Thymus (tissue), 11 donors: Measurements from ENCODE around the gene CCNT2. TPM values are rescaled to one million over a fixed set of nuclear protein-coding genes. Genes with fewer than 3 reads are reported as not detected.

ENCODE experiments used
- DNase-seq, 9 donors: peaks; one replicate each; pipeline ENCODE4 v3.0.0-alpha.2; 2013; ENCODE audit warnings: low spot score in 9 of 9, low read depth in 6 of 9, missing footprints in 1 of 9
- H3K27ac ChIP-seq, 2 donors: one replicate each; pipeline ENCODE4 v1.5.1; 2013; ENCODE audit warnings: control low read depth in 1 of 2, low read depth in 1 of 2, low read length in 1 of 2, mild to moderate bottlenecking in 1 of 2, moderate library complexity in 1 of 2
- H3K27me3 ChIP-seq, 2 donors: one replicate each; pipeline ENCODE4 v1.5.1; 2013; ENCODE audit warnings: low read length in 1 of 2; ENCODE audit not compliant: control insufficient read depth in 2 of 2, insufficient read depth in 1 of 2
- H3K36me3 ChIP-seq, 2 donors: one replicate each; pipeline ENCODE4 v1.5.1; 2013; ENCODE audit warnings: low read length in 1 of 2, mild to moderate bottlenecking in 1 of 2, moderate library complexity in 1 of 2; ENCODE audit not compliant: control insufficient read depth in 2 of 2, insufficient read depth in 2 of 2
- H3K4me1 ChIP-seq, 2 donors: one replicate each; pipeline ENCODE4 v1.5.1; 2013; ENCODE audit warnings: low read length in 2 of 2; ENCODE audit not compliant: control insufficient read depth in 2 of 2, insufficient read depth in 2 of 2
- H3K4me3 ChIP-seq, 2 donors: one replicate each; pipeline ENCODE4 v1.5.1; 2013; ENCODE audit warnings: low read length in 2 of 2, control low read depth in 1 of 2, mild to moderate bottlenecking in 1 of 2
- H3K9me3 ChIP-seq, 2 donors: one replicate each; pipeline ENCODE4 v1.5.1; 2013; ENCODE audit warnings: low read length in 1 of 2, mild to moderate bottlenecking in 1 of 2; ENCODE audit not compliant: control insufficient read depth in 2 of 2, insufficient read depth in 1 of 2
- WGBS: extraction: QIAGEN DNeasy Blood & Tissue Kit; methylation state at CpG from one replicate; pipeline ENCODE4 v1.1.7; 2013; 5-methylcytosine and 5-hydroxymethylcytosine counted together
- polyA plus RNA-seq: library from polyadenylated mRNA; stranded (reverse); fragments of 200-250 nt; gene quantifications from one replicate; pipeline ENCODE4 v1.2.3, GENCODE V29; 2013
- total RNA-seq: library from RNA; stranded (reverse); fragments of 120-200 nt; gene quantifications from one replicate; pipeline ENCODE4 v1.2.4, GENCODE V29; 2013
- donor health status: healthy.

The CCNT2 gene
- total and polyA plus RNA-seq, 2 donors: 26.1 to 27.0 TPM

DNA sequence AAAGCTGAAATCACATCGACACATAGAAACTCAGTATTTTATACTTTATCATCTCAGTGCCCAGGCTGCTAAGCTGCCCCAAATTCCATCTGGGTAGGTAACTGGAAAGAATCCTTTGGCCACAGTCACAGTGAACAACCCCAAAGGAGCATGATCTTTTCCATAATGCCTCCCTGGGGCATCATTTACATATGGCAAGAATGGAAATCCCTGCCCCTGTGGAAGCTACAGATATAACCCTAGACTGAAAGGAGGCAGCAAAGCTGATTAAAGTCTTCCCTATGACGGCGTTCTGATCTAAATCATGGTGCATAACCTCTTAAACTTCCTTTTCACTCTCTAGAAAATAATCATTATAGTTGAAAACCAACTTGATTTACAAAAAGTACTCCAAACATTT lies 87.1 kb downstream of the CCNT2 start:
- no peak overlapping the region for H3K27ac ChIP-seq
- WGBS: 77% methylated on average over 3 of the region's 3 CpGs
- H3K4me3 ChIP-seq: no peak overlapping the region
- peaks cover 0 to 5% of the 10 kb centered on the region in 2 donors for H3K27me3 ChIP-seq
- DNase-seq: no peak
- no peaks in the 10 kb centered on the region for H3K9me3 ChIP-seq
- no peaks in the 10 kb centered on the region for H3K4me1 ChIP-seq
- no peaks in the 10 kb centered on the region for H3K36me3 ChIP-seq

Other genes with a start within 250 kb of the CCNT2 start
- 5.0 TPM for gene TMEM163, start 199.8 kb upstream of the CCNT2 start, total RNA-seq
- 5.0 TPM for gene TMEM163, start 199.8 kb upstream of the CCNT2 start, polyA plus RNA-seq
- gene ACMSD, start 80.2 kb upstream of the CCNT2 start, total RNA-seq: not detected
- not detected for gene ACMSD, start 80.2 kb upstream of the CCNT2 start, polyA plus RNA-seq
- 0.05 TPM for gene MAP3K19, start 128.6 kb downstream of the CCNT2 start, total RNA-seq
- gene MAP3K19, start 128.6 kb downstream of the CCNT2 start, polyA plus RNA-seq: 0.11 TPM
- 29.8 TPM for gene RAB3GAP1, start 133.5 kb downstream of the CCNT2 start, total RNA-seq
- 25.5 TPM for gene RAB3GAP1, start 133.5 kb downstream of the CCNT2 start, polyA plus RNA-seq